Activated CD8-positive, alpha-beta memory T cell treated with anti-CD3 and anti-CD28 coated beads for 4 hours (primary cell): Measurements from ENCODE around the gene ZNF672.
"Not testable (repeated sequence)": the region's sequence is repeated elsewhere in the genome, so short reads cannot be mapped to it uniquely, and the experiment has no call there.

ENCODE experiments used
- DNase-seq, 2 donors: peaks; one replicate each; pipeline ENCODE4 v3.0.0-alpha.2; 2020; ENCODE audit warnings: low read depth in 2 of 2

ZNF672 gene

DNA sequence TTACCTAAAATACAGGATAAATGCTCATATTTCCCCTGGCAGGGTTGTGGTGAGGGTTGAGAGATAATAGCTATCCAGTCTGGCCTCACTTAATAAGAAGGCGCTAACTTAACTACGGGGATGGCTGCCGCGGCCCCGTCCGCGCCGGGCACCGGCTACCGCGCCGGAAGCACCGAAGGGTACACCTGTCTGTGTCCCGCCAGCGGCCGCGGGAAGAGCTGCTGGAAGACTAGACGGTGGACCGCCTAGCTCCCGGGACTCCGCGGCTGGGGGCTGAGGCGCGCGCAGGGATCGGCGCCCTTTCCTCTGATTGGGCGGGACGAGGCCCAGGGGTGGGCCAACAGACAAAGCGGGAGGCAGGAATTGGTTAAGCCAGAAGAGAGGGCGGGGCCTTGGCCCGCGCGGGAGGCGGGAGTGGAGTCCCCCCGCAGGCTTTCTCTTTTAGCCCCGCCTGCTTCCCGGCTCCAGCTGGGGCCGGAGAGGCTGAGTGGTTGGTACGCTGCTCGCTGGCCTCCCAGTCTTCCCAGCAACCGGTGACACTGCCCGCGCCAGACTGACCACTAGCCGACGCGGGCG, at the start of gene ZNF672:
TSS of gene ZNF672 (plus strand) at position 444 of the 576 bp plus-strand sequence. CDS start 9,051 bp downstream, outside the sequence.
- peak; percentile 89 to 90 for DNase-seq

DNA sequence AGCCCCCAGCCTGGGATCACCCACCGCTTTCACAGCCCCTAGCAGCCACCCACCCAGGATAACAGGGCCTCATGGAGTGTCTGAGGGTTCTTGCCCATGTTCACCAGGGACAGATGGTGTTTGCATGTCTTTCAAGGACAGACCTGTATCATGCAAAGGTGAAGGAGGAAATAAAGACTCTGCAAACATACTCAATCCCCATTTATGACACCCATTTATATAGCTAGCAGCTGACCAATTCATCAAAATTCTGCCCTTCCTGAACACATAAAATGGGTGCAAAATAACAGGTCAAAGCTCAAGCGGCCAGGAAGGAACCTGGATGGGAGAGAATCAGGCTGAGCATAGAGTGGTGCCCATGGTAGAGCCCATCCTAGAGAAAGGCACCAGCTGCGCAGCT, 49.7 kb upstream of the ZNF672 start:
- no peak for DNase-seq

DNA sequence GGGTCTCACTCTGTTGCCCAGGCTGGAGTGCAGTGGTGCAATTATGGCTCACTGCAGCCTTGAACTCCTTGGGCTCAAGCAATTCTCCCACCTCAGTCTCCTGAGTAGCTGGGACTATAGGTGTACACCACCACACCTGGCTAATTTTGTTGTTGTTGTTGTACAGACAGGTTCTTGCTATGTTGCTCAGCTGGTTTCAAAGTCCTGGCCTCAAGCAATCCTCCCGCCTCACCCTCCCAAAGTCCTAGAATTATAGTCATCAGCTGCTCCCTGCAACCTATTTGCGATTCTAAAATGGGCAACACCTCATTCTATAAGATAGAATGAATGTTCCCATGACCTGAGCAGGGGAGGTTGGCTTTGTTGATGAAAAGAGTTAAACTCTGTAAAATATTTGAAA, 48.7 kb upstream of the ZNF672 start:
- not testable (repeated sequence) for DNase-seq

DNA sequence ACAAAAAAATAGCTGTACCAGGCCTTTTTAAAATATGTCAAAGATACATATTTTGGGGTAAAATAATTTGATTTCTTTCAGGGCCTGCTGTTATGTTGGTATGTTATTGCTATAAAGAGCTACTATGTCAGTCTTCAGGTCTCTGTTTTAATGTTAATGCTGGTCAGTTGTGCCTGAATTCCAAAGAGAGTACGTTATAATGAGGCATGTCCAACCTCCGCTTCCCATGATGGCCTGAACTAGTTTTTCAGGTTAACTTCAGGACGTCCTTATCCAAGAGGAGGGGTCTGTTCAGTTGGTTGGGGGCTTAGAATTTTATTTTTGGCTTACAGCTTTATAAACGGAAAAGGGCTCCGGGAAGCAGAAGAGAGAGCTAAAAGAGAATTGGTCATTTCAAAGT, 47.6 kb upstream of the ZNF672 start:
- DNase-seq, result no peak

DNA sequence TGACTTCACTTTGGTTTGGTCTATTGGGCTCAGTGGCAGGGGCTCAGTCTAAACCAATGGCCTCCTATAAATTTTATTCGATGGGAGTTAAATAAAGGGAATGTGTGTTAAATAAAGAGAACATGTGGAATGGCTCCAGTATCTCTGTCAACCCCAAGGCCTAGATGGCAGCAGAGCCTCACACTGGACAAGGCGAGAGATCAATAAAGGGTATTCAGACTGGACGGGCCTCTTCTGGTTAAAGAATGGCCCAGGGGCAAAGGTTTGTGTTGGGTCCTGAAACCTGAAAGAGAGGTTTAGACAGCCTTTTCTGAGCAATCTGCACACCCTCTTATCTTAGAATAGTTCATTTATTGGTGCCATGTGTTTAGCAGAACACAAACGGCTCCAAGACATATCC, 47.0 kb upstream of the ZNF672 start:
- no peak for DNase-seq

DNA sequence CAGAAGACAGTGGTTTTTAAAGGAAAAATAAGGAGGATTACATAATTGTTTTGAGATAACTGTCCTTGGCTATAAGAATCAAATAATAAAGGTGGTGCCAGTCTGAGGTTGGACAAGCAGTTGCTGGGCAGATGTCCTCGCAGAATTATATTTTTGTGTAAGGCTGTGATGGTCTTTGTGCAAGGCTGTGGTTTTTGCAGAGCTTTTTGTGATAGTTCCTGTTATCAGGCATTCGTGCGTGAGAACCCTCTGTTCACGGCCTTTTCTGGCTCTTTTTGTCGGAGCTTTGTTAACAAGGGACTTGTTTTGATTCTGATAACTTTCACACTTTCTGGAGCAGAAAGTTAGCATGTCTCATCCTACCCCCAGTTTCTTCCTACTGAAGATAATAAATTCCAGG, 45.7 kb upstream of the ZNF672 start:
- no peak for DNase-seq

DNA sequence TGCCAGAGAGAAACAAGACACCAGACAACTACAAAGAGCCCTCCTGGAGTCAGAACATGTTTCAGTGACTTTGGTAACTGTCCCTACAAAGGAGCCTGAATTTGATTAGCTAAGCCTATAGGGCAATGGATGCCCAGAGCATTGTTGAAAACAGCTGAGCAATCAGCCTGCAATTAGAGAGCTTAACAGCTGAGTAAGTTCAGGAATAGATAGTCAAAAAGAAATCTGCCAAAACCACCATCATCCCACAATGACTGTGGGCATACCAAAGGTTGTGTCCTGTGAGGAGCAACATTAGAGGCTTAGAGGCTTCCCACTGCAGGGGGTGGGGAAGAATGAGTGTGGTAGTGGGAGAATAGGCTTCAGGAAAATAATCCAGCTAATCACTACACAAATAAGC, 44.4 kb upstream of the ZNF672 start:
- DNase-seq, result no peak

DNA sequence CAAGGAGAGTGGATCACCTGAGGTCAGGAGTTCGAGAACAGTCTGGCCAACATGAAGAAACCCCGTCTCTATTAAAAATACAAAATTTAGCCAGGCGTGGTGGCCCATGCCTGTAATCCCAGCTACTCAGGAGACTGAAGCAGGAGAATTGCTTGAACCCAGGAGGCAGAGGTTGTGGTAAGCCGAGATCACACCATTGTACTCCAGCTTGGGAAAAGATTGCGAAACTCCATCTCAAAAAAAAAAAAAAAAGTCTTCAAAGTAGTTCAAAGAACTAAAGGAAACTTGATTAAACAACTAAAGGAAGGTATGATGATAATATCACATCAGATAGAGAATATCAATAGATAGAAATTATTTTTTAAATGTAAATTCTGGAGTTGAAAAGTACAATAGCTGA, 43.4 kb upstream of the ZNF672 start:
- DNase-seq, result not testable (repeated sequence)

DNA sequence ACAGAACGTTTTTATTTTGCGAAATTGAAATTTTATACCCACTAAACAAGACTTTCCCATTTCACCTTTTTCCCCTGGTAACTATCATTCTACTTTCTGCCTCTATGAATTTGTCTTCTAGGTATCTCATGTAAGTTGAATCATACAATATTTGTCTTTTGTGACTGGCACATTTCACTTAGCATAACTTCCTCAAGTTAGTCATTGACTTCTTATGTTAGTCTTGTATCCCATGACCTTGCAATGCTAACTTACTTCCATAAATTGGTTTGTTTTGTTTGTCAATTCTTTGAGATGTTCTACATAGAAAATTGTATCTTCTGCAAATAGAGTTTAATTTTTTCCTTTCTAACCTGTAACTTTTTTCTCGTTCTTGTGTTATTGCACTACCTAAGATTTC, 39.2 kb upstream of the ZNF672 start:
- DNase-seq, result no peak

DNA sequence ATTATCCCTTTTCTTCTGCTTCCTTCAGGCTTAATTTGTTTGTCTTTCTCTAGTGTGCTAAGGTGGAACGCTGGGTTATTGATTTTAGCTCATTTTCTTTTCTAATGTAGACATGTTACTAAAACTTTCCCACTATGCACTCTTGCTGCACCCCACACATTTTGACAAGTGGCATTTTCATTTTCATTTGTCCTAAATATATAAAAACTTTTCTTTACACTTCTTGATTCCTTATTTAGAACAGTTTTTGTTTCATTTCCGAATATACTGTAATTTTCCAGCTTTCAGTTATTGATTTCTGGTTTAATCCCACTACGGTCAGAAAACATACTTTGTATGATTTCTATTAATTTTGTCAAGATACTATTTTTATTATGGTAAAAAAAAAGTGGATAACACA, 37.6 kb upstream of the ZNF672 start:
- no peak for DNase-seq

DNA sequence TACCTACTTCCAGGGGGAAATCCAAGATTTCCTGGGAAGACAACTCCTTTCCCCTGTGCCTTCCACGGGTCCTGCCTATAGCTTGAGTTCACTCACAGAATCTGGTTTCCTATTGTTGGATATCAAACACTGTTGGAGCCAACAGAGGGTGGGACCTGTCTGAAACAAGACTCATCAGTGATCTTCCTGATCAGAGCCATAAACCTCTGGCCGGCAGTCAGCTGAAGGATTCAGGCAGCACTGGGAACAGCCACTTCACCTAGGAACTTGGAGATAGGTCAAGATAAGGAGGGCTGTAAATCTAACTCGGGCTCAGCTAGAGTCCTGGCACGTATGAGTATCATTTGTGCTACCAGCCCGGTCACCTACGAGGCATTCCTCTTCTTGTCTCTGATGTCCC, 35.6 kb upstream of the ZNF672 start:
- no peak for DNase-seq

DNA sequence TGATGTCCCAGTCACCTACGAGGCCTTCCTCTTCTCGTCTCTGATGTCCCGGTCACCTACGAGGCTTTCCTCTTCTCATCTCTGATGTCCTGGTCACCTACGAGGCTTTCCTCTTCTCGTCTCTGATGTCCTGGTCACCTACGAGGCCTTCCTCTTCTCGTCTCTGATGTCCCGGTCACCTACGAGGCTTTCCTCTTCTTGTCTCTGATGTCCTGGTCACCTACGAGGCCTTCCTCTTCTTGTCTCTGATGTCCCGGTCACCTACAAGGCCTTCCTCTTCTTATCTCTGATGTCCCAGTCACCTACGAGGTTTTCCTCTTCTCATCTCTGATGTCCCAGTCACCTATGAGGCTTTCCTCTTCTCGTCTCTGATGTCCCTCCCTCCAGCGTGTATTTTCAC, 34.5 kb upstream of the ZNF672 start:
- not testable (repeated sequence) for DNase-seq

DNA sequence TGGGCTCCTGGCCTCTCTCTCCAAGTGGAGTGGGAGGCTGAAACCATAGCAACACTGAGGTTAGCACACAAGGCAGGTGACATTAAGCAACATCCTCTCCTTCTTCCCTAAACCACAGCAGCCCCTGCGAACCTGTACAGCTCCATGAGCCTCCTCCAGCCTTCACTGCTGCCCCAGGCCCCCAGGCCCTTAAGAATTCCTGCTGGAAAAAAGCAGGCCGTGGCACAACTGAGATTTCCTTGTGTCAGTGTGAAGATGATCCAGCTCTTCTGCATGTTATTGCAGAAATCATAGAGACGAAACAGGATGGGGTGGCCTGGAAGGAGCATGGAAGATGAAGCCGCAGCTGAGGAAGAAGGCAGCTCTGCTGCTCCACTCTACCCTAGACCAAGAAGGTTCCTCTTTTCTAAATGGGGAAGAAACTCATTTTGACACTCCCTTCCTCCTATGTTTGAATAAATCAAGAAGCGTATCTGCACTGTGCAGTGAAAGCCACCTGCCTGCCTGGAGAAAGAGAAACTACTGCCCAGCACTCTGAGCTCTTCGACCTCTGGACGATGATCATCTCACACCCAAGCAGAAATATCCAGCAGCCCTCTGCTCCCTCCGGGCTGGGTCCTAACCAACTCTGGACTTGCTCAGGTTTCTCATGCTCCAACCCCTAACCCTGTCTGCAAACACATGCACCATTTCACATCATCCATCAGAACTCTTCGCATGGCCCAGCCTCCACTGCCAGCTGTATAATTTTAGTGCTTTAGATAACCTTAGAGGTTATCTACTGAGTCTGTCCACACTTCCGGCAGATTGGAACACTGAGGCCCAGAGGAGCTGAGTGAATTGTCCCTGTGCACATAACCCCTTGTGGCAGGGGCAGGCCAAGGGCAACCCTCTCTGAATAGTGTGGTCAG, 33.0 kb upstream of the ZNF672 start:
- DNase-seq, result no peak

DNA sequence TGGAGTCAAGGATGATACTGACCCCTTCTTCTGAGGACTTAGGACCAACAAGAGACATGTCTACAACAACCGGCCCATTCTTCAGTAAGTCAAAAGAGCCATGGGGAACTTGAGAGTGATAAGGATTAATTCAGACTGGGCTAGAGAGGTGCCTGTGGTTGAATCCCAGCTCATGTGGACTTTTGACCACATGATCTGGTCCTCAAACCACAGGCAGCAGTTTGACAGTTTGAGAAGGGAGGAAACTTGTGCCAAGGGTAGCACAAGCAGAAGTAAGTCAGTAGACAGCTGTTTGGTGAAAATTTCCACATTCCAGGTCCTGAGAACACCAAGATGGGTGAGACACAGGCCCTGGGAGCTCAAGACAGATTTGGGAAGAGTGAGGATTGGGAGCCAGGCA, 32.1 kb upstream of the ZNF672 start:
- no peak for DNase-seq

DNA sequence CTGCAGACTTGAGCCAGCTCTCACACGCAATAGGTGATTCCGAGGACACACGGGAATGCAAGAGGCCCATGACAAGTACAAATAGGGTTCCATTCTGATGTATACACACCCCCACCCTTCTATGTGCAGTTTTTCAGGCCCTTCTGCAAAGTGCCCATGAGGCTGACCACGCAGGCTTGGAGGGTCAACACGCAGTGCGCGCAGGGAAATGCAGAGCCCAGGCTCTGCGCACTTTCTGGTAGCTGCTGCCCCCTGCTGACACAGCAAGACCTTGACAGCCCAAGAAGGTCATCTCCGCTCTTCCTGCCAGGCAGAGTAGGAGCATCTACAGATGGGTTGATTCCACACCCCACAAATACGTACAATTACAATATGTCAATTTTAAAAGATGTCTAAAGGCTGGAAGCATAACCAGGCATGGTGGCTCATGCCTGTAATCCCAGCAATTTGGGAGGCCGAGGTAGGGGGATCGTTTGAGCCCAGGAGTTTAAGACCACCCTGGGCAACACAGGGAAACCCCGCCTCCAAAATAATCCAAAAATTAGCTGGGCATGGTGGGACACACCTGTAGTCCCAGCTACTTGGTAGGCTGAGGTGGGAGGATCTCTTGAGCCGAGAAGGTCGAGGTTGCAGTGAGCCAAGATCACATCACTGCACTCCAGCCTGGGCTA, 30.8 kb upstream of the ZNF672 start:
- no peak for DNase-seq

DNA sequence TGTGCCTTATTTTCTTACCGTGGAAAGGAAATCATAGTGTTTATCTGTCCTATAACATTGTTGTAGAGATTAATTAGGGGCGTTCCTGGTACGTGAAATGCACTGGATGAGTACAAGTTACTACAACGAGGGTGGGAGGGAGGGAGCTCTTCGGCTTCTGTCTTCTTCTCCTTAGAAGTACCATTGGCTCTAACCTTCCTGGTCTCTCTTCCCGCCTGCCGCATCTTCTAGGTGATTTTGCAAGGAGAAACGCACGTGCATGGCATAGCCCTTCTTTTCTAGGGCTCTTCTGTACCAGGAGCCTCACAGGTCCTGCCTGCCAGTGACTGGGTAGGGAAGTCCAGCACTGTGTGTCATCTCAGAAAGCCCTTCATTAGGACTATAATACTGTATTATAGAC, 29.1 kb upstream of the ZNF672 start:
- no peak for DNase-seq

DNA sequence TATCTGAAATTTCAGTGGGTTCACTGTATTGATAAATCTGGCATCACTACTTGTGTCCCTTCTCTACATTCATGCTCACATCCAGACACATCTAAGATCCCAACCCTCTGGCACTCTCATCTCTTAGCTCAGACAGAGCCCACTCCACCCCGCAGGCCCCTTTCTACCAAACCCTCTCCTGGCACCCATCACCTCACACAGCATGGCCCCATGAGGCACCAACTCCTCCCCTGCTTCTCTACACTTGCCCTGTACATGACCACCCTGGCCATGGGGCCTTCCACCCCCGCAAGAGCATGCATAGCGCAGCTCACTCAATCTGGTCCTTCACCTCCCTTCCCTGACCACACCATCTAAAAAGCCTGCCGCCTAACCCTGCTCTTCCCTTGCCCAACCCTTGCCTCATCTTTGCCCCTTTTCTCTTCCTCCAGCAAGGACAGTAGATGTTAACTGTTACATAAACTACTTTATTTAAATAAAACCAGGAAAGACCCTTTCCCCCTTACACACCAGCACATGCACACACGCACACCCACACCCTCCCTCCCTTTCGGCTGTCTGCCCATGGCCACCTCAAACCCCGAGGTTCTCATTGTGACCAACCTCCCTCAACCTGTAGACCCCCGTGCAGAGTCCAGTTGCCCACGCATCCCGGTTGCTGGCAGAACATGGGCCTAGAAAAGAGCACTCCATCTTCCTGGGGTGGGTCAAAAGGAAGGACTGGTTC, 27.9 kb upstream of the ZNF672 start:
- no peak for DNase-seq

DNA sequence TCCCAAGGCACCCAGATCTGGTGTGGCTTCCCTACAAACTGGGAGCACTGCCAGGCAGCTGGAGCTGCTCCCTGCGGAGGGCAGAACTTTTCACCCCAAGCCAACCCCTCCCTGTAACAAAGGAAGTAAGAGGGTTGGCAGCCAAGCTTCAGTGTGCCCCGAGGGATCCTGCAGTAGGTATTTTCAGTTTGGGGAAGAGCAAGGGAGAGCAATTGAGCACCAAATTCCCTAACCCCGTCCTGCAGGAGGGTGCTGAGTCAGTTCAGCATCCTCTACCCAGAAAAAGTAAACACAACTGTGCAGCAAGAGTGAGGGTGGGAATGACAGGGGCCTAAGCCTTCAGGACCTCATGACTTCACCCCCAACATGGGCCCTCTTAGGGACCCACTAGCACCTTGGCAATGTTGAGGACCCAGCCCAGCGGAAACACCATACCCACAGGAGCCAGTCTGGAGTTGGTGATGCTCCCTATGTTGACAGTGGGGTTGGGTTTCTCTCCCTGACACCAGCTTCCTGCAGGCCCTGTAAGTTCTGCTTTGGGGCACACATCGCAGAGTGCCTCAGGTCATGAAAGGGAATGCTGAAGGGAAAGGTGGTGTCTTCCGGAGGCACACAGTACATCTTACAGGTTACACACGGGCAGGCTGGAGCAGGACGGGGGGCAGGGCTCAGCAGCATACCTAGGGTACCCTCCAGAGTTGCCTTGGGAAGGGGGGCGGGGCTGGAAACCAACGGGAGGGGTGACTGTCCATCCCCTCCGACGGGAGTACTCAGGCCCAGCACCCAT, 27.1 kb upstream of the ZNF672 start:
- no peak for DNase-seq

DNA sequence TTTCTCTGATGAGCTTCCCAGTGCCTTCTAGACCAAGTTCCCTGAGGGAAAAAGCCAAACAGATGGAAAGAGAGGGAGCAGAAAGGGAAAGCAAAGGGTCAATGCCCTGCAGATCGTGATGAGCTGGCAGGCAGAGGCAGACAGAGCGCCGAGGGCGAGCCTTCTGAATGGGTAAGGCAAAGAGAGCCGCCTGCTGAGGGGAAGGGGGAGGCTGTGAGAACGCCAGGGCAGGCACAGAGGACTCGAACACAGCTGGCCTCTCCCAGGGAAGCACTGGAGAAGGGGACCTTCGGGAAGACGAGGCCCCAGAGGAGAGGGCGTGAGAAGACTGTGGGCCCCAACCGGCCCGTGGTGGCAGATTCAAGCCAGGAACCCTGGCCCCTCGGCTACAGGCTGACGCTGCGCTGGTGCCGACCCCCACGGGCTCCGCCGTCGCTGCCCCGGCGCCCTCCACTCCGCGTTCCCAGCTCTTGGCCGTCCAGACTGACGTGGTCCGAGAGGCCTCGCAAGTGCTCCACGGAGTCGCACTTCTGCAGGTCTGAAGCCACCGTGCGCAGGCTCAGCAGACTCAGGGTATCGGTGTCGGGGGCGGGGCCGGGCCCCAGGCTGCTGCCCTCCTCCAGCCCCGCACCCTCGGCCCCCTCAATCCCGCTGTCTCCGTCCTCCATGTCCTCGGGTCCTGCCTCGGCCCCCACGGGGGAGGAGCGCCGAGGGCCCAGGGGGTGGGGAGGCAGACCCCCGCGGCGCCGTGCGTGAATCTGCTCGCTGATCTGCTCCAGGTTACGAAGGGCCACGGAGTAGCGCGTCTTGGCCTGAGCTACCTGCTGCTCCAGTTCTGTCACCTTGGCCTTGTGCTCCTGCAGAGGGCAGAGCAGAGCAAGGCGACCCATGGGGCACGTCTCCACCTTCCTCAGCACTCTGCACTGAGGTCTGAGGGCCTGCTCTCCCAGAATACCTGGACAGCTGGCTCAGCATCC, 26.2 kb upstream of the ZNF672 start:
- no peak for DNase-seq

DNA sequence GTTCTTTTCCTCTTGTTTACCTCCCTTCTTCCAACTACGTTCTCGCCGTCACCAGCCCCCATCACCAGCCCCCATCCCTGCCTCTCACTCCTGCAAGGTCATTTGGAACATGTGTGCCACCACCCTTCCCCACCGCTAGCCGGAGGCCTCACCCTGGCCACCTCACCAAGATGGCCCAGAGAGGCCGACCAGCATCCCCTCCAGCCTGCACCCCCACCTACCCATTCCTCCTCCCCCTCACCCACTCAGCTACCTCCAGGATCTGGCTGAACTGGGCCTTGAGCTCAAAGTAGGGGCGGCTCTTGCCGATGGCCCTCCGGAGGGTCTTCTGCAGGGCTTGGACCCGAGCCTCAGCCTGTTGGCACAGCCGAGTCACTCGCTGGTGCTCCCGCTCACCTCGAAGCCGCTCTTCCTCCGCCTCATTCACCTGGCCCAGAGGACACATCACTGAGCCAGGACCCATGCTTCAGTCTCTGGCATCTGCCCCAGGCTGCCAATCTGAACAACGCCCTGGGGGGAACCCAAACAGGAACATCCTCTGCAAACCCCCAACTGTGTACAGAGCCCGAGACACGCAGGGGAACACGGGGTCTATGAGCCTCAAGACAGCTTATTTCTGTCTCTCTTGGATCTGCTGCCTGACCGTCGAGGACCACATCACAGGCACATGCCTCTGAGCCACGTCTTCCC, 25.1 kb upstream of the ZNF672 start:
- no peak for DNase-seq
